HG03565 (cell line): ENCODE data around the gene PCAT6.

Source experiments
- ATAC-seq: cut with Tn5 transposase; IDR thresholded peaks from one replicate; pipeline ENCODE4 v1.9.1; 2021; ENCODE audit warnings: mild to moderate bottlenecking, moderate library complexity; ENCODE audit not compliant: unreplicated experiment

The PCAT6 gene

DNA sequence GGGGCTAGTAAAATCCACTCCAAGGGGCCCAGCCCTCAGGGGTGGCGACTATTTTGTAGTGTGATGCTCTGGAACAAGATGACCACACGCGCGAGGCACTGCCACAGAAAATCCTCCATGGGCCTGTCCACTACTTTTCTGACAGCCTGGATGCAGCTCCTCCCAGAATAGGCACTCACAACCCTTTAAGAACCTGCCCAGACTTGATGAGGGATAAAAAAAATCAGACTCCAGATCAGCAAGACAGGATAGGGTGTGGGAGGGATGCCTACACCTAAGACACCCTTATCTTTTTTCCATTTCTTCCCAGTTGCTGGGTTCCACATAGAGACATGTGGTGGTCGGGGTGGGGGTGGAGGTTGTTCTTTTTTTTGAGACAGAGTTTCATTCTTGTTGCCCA is 33.5 kb downstream of the PCAT6 start:
- ATAC-seq: no peak

GRCh38 chr1:202844935-202845334 is 34.2 kb downstream of the PCAT6 start:
- ATAC-seq: no peak

DNA sequence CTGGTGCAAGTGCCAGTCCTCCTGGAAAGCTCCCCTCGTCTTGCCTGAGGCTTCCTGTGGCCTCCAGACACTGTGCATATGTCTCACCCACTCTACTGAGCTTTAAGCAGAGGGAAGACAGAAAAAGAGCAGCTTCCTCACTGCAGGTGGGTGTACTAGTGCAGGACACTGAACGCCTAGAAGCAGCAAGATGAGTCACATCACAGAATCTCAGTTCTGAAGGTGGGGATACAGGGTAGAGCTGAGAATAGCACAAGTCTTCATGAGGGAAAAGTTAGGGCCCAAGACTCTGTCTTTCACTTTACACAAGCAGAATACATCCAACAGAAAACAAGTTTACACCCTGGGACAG is 37.4 kb downstream of the PCAT6 start:
- ATAC-seq: peak; percentile 60

GRCh38 chr1:202850593-202851362 is 40.0 kb downstream of the PCAT6 start:
- no peak for ATAC-seq

GRCh38 chr1:202852163-202852904 is 41.6 kb downstream of the PCAT6 start:
- no peak for ATAC-seq

- no peak for ATAC-seq
These were observed 44.0 kb downstream of the PCAT6 start for GRCh38 chr1:202854787-202855186.

DNA sequence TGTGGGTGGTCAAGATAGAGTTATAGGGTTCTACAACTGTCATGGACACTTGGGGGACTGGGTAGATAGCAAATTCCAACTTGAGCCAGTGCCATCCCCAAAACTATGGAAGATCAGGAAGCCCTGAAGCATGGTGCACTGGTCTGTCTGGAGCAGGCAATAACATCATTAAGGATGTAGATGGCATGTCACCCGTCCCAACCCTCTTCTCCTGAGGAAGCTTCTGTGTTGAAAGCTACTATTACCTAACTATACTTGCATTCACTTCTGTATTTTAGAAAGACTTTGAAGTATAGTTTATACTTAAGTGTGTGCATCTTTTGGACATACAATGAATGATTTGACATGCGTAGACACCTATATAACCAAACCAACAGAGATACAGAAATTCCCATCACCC is 45.3 kb downstream of the PCAT6 start:
- ATAC-seq: no peak

- no peak for ATAC-seq
These were observed 46.4 kb downstream of the PCAT6 start for GRCh38 chr1:202857136-202857610.

DNA sequence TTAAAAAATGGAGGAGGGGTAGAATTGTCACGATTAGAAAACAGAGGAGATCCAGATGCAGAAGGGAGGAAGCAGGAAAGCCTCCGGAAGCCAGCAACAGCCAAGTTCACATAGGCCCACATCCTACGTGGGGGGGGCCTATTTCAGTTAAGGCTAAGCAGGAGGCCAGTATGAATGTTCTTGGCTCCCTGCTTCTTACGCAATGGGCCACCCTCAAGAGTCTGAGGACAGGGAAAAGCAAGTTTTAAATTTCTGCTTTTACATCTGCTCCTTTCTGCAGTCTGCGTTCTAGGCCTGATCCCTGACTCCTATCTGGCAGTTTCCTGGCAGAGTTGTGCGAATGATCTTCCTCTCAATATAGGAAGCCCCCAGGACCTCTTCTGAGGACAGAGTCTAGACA is 47.6 kb downstream of the PCAT6 start:
- no peak for ATAC-seq

DNA sequence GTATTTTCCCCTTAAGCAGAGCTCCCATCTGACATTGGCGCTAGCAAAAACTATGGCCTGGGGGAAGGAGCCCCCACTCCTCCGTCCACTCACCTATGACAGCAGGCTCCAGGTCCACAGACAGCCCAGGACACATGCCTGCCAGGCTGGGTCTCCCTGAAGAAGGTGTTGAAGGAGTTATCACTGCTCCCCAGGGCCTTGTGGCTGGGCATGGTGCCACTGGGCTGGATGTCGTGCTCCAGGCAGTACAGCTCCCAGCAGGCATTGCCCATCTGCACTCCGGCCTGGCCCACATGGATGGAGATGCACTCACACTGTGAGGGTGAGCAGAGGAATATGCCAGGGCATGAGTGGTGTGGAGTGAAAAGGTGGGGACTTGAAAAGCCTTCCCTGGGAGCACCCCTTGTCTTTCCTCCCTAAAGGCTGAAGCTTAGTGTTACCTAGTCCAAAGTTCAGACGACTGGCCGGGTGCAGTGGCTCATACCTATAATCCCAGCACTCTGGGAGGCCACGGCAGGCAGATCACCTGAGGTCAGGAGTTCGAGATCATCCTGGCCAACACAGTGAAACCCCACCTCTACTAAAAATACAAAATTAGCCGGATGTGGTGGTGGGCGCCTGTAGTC is 48.1 kb downstream of the PCAT6 start:
- no peak for ATAC-seq

DNA sequence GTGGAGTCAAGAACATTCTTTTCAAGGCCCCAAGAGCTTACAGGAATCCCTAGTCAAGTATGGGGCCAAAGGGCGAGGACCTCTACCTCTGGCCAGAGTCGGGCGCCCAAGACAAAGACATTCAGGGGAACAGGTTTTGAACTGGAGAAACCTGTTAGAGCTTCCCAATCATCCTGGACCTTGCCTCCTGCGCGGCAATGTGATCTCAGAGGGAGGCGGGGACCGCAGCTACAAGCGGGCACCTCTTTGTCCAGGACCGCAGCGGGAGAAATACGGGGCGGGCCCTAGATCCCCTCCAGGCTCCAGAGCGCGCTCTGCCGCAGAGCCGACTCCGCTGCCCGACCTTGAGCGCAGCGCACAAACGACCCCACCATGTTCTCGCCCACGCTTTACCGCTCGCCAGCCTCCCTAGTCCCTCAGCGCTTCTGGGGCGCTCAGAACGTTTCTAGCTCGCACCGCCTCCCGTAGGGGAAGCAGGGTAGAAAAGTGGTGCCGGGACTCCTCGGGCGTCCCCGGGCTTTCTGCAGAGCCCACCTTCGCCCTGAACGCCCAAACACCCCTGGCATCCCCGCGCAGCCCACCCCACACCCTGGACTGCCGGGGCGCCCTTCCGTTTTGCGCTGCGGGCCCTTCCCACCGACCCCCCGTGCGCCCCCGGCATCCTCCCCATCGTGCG is 50.1 kb downstream of the PCAT6 start:
- ATAC-seq: peak; percentile 21
